ENCODE measurements around the gene THAP10. TPM values are rescaled to one million over a fixed set of nuclear protein-coding genes. Genes with fewer than 3 reads are reported as not detected.

Gene THAP10
- total RNA-seq, 4 donors from 2014 or later = 1.5 to 4.6 (median 2.7) TPM

GRCh38 chr15:70879401-70879800, 12.8 kb downstream of the THAP10 start:
- no peaks in the 10 kb centered on the region for H3K4me1 ChIP-seq
- H3K27ac ChIP-seq = no peak overlapping the region
- no peaks in the 10 kb centered on the region for H3K9me3 ChIP-seq
- H3K4me3 ChIP-seq = no peak overlapping the region
- TF ChIP-seq POLR2A (IDR thresholded peaks at IDR 0.05) (no peak), CTCF (IDR thresholded peaks at IDR 0.05) (no peak), EP300 (IDR thresholded peaks at IDR 0.05) (no peak), POLR2AphosphoS5 (IDR thresholded peaks at IDR 0.05) (no peak)
- 30 to 65% methylated on average over 2 of the region's 2 CpGs for WGBS, 2 donors (ENCODE audit: low coverage in 1 of 2)
- no peaks in the 10 kb centered on the region for H3K36me3 ChIP-seq
- no peaks in the 10 kb centered on the region for H3K27me3 ChIP-seq
- no peak for ATAC-seq

- no peaks in the 10 kb centered on the region for H3K4me1 ChIP-seq
- no peaks in the 10 kb centered on the region for H3K9me3 ChIP-seq
- WGBS, 2 donors (ENCODE audit: low coverage in 1 of 2) = 58 to 81% methylated on average over 2 of the region's 2 CpGs
- no peak for ATAC-seq
- no peak for TF ChIP-seq EP300 (IDR thresholded peaks at IDR 0.05)
- TF ChIP-seq CTCF (IDR thresholded peaks at IDR 0.05) = no peak
- TF ChIP-seq POLR2AphosphoS5 (IDR thresholded peaks at IDR 0.05) = no peak
- no peak for TF ChIP-seq POLR2A (IDR thresholded peaks at IDR 0.05)
- no peak overlapping the region for H3K27ac ChIP-seq
- H3K4me3 ChIP-seq = no peak overlapping the region
- H3K36me3 ChIP-seq = no peaks in the 10 kb centered on the region
- no peaks in the 10 kb centered on the region for H3K27me3 ChIP-seq
Observed at GRCh38 chr15:70876683-70877082, 15.6 kb downstream of the THAP10 start.

- Histone ChIP-seq H3K36me3 (no peaks in the 10 kb centered on the region), H3K27me3 (no peaks in the 10 kb centered on the region), H3K4me3 (no peak overlapping the region), H3K27ac (no peak overlapping the region), H3K4me1 (no peaks in the 10 kb centered on the region), H3K9me3 (no peaks in the 10 kb centered on the region)
- 67 to 72% methylated on average over 3 of the region's 3 CpGs for WGBS, 2 donors (ENCODE audit: low coverage in 1 of 2)
- no peak for ATAC-seq
- no peak for TF ChIP-seq POLR2A (IDR thresholded peaks at IDR 0.05)
- TF ChIP-seq EP300 (IDR thresholded peaks at IDR 0.05) = no peak
- TF ChIP-seq POLR2AphosphoS5 (IDR thresholded peaks at IDR 0.05) = no peak
- TF ChIP-seq CTCF (IDR thresholded peaks at IDR 0.05) = no peak
Observed at GRCh38 chr15:70876011-70876410, 16.2 kb downstream of the THAP10 start.

GRCh38 chr15:70875001-70875782, 17.0 kb downstream of the THAP10 start:
- TF ChIP-seq POLR2A (IDR thresholded peaks at IDR 0.05) (no peak), CTCF (IDR thresholded peaks at IDR 0.05) (peak; percentile 26 to 65 (median 46))
- H3K4me1 ChIP-seq = peaks cover 0 to 5% (median 0%) of the 10 kb centered on the region in 3 donors
- no peak overlapping the region for H3K27ac ChIP-seq
- H3K4me3 ChIP-seq = no peak overlapping the region
- WGBS, 2 donors (ENCODE audit: low coverage in 1 of 2) = 72 to 74% methylated on average over 7 of the region's 7 CpGs
- no peak for ATAC-seq
- no peaks in the 10 kb centered on the region for H3K36me3 ChIP-seq
- no peaks in the 10 kb centered on the region for H3K9me3 ChIP-seq
- no peaks in the 10 kb centered on the region for H3K27me3 ChIP-seq
